Ureter (tissue), 1 donor: ENCODE data around the gene MCM5. TPM values are rescaled to one million over a fixed set of nuclear protein-coding genes. Genes with fewer than 3 reads are reported as not detected.

Experiments
- DNase-seq: peaks from one replicate; pipeline ENCODE4 v3.0.0-alpha.2; 2020; ENCODE audit warnings: low spot score
- total RNA-seq: library from RNA; stranded (reverse); gene quantifications from one replicate; pipeline ENCODE4 v1.2.4, GENCODE V29; 2023
- donor health status: DM: yes; HTN: yes; CAD: no.

The MCM5 gene
- total RNA-seq, 1 donor from 2014 or later: 27.9 TPM

- DNase-seq: no peak
These were observed 74.0 kb downstream of the MCM5 start for GRCh38 chr22:35473971-35474370.

Other genes starting within 250 kb of the MCM5 start
- gene HMGXB4, start 142.6 kb upstream of the MCM5 start, total RNA-seq: 21.9 TPM
- 36.9 TPM for gene TOM1, start 100.2 kb upstream of the MCM5 start, total RNA-seq
- 6.8 TPM for gene HMOX1, start 19.0 kb upstream of the MCM5 start, total RNA-seq
- gene RASD2, start 140.7 kb downstream of the MCM5 start, total RNA-seq: 8.7 TPM
- gene MB, start 217.2 kb downstream of the MCM5 start, total RNA-seq: 3.4 TPM
- gene APOL6, start 248.3 kb downstream of the MCM5 start, total RNA-seq: 37.2 TPM